ENCODE data around the gene HARS1. TPM values are rescaled to one million over a fixed set of nuclear protein-coding genes. Genes with fewer than 3 reads are reported as not detected.
"Not testable (repeated sequence)": the region's sequence is repeated elsewhere in the genome, so short reads cannot be mapped to it uniquely, and the experiment has no call there.

Gene HARS1
- total RNA-seq, 4 donors from 2014 or later, result 41.0 to 56.8 (median 48.2) TPM

GRCh38 chr5:140647042-140647419 is 44.1 kb downstream of the HARS1 start:
- 0 to 2% methylated on average over 18 to 19 of the region's 27 CpGs for WGBS, 2 donors
- Histone ChIP-seq H3K27ac (peak overlapping the region; percentile 7 to 71 (median 42)), H3K9me3 (no peaks in the 10 kb centered on the region), H3K4me3 (replicated peaks in 1 of 3) (peak overlapping the region; percentile 37 to 83 (median 71)), H3K4me1 (peaks cover 15 to 16% of the 10 kb centered on the region in 2 donors), H3K27me3 (no peaks in the 10 kb centered on the region), H3K36me3 (peaks cover 30 to 36% of the 10 kb centered on the region in 2 donors)
- DNase-seq, result no peak
- no peak for TF ChIP-seq POLR2A (IDR thresholded peaks at IDR 0.05)
- intact Hi-C loops (cut with DNase I), result loop anchor here (5.0 kb wide), 2 partner anchors 100 to 245 kb away; partner anchors contain the start of genes ANKHD1 and EIF4EBP3

DNA sequence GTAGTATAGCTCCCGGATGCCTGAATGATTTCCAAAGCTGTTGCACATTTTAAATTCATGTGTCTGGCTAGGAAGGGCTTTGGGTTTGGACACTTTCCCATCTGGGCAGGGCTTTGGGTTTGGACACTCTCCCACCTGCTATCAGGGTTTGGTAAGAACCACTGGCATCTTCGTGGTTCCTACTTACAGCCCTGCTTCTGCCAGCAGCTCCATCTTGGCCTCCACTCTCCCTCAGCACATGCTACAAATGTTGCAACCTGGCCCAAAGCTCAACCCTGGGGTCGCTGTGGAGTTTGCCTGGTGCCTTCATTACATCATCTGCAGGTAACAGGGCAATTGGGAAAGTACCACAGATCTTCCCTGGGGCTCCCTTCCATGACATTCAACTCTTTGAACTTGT is 48.5 kb downstream of the HARS1 start:
- WGBS, 2 donors, result 78 to 80% methylated on average over 3 of the region's 3 CpGs
- peaks cover 19 to 21% of the 10 kb centered on the region in 2 donors for H3K4me1 ChIP-seq
- H3K27me3 ChIP-seq, result no peaks in the 10 kb centered on the region
- TF ChIP-seq POLR2A (IDR thresholded peaks at IDR 0.05), result no peak
- TF ChIP-seq, protein P1, sequence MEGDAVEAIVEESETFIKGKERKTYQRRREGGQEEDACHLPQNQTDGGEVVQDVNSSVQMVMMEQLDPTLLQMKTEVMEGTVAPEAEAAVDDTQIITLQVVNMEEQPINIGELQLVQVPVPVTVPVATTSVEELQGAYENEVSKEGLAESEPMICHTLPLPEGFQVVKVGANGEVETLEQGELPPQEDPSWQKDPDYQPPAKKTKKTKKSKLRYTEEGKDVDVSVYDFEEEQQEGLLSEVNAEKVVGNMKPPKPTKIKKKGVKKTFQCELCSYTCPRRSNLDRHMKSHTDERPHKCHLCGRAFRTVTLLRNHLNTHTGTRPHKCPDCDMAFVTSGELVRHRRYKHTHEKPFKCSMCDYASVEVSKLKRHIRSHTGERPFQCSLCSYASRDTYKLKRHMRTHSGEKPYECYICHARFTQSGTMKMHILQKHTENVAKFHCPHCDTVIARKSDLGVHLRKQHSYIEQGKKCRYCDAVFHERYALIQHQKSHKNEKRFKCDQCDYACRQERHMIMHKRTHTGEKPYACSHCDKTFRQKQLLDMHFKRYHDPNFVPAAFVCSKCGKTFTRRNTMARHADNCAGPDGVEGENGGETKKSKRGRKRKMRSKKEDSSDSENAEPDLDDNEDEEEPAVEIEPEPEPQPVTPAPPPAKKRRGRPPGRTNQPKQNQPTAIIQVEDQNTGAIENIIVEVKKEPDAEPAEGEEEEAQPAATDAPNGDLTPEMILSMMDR (IDR thresholded peaks at IDR 0.05), result no peak
- intact Hi-C loops (cut with DNase I), result no loop called here
- no peak overlapping the region for H3K4me3 ChIP-seq (replicated peaks in 1 of 3)
- H3K36me3 ChIP-seq, result peaks cover 9 to 13% of the 10 kb centered on the region in 2 donors
- no peaks in the 10 kb centered on the region for H3K9me3 ChIP-seq
- no peak for DNase-seq
- H3K27ac ChIP-seq, result no peak overlapping the region

- H3K27ac ChIP-seq, result no peak overlapping the region
- no peak for DNase-seq
- H3K4me1 ChIP-seq, result peaks cover 15 to 21% of the 10 kb centered on the region in 2 donors
- TF ChIP-seq, protein P1 (IDR thresholded peaks at IDR 0.05), result no peak
- no peak for TF ChIP-seq POLR2A (IDR thresholded peaks at IDR 0.05)
- H3K4me3 ChIP-seq (replicated peaks in 1 of 3), result no peak overlapping the region
- WGBS, 2 donors, result 85 to 87% methylated on average over 7 to 8 of the region's 8 CpGs
- H3K27me3 ChIP-seq, result no peaks in the 10 kb centered on the region
- H3K36me3 ChIP-seq, result peaks cover 9 to 13% of the 10 kb centered on the region in 2 donors
- intact Hi-C loops (cut with DNase I), result no loop called here
- no peaks in the 10 kb centered on the region for H3K9me3 ChIP-seq
Measured at GRCh38 chr5:140641716-140642115, 49.5 kb downstream of the HARS1 start.

DNA sequence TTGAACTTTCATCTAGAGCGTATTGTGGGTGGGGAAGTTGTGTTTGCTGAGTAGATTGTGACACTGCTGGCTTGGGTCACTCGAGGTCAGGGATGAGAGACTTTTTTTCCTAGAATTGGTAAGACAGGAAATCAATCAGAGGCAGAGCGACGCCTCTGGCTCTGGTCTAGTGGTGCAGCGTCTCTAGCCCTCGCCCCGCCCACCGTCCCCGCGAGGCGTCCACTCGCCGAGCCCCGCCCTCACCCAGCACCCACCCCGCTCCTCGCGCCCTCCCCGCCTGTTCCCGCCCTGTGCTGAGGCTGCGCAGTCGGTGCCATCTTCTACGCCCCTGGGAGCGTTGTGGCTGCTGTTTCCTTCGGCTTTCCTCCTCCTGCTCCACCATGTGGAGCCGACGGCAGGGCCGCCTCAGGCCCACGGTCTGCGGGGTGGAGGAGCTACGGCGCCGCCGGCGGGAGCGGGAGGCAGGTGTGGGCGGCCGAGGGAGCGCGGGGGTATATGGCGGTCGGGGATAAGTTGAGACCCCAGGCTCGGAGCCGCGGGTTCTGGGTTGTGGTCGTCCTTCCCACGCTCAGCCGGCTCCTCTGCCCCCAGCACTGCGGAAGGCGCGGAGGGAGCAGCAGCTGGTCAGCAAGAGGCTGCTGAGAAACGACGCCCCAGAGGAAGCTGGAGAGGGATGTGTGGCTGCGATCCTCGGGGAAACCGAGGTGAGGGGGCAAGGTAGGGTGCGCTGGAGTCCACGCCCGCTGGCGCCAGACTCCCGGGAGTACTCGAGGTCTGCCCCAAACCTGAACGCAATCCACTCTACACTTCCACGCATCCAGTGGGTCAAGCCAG is 51.8 kb downstream of the HARS1 start, which contains the start of gene TMCO6:
TSS of gene TMCO6 (plus strand) at position 304 of the 834 bp plus-strand sequence. CDS start at position 381, 77 bp downstream.
- H3K36me3 ChIP-seq, result peaks cover 1 to 3% of the 10 kb centered on the region in 2 donors
- DNase-seq, result peak; percentile 98 to 99
- H3K4me1 ChIP-seq, result peaks cover 11 to 13% of the 10 kb centered on the region in 2 donors
- H3K4me3 ChIP-seq (replicated peaks in 1 of 3), result peak within 1 kb of the TSS; percentile 63 to 80 (median 66)
- TF ChIP-seq, protein P1 (IDR thresholded peaks at IDR 0.05), result peak in 5 of 6 experiments; percentile 27 to 83 (median 65)
- peak; percentile 42 to 70 for TF ChIP-seq POLR2A (IDR thresholded peaks at IDR 0.05)
- no peaks in the 10 kb centered on the region for H3K9me3 ChIP-seq
- peak within 1 kb of the TSS; percentile 89 to 94 (median 89) for H3K27ac ChIP-seq
- intact Hi-C loops (cut with DNase I), result loop anchor here (5.0 to 10.0 kb wide), 2 partner anchors 77 to 265 kb away; partner anchors contain the start of genes APBB3 and SLC35A4
- 0% methylated on average over 24 to 29 of the region's 63 CpGs for WGBS, 2 donors
- no peaks in the 10 kb centered on the region for H3K27me3 ChIP-seq

GRCh38 chr5:140638898-140639147 is 52.3 kb downstream of the HARS1 start:
- not testable (repeated sequence) for H3K36me3 ChIP-seq, H3K9me3 ChIP-seq, H3K27me3 ChIP-seq, DNase-seq
- WGBS, 2 donors, result 25 to 26% methylated on average over 9 of the region's 9 CpGs
- intact Hi-C loops (cut with DNase I), result loop anchor here (5.0 to 10.0 kb wide), 2 partner anchors 77 to 264 kb away; partner anchors contain the start of genes APBB3 and SLC35A4
- peak overlapping the region; percentile 89 to 94 (median 89) for H3K27ac ChIP-seq
- H3K4me3 ChIP-seq (replicated peaks in 1 of 3), result peak overlapping the region in 1 of 3 donors; percentile 10
- peaks cover 11 to 16% of the 10 kb centered on the region in 2 donors for H3K4me1 ChIP-seq

Measured in thyroid gland (tissue), 4 donors.